Suprapubic skin (tissue), 4 donors: ENCODE results near the gene SLAMF1. TPM values are rescaled to one million over a fixed set of nuclear protein-coding genes. Genes with fewer than 3 reads are reported as not detected.

Experiments used
- DNase-seq, 2 donors: peaks; one replicate each; pipeline ENCODE4 v3.0.0-alpha.2; 2019; ENCODE audit warnings: low spot score in 2 of 2
- H3K27ac ChIP-seq: fragments of 200-600 bp; sonication (generic); one replicate; pipeline ENCODE4 v1.5.1; 2019
- H3K27me3 ChIP-seq: fragments of 200-600 bp; sonication (generic); one replicate; pipeline ENCODE4 v1.5.1; 2019
- H3K36me3 ChIP-seq: fragments of 200-600 bp; sonication (generic); one replicate; pipeline ENCODE4 v1.5.1; 2019
- H3K4me1 ChIP-seq: fragments of 200-600 bp; sonication (generic); one replicate; pipeline ENCODE4 v1.5.1; 2019
- H3K4me3 ChIP-seq: fragments of 200-600 bp; sonication (generic); one replicate; pipeline ENCODE4 v1.5.1; 2019; ENCODE audit warnings: mild to moderate bottlenecking
- H3K9me3 ChIP-seq: fragments of 200-600 bp; sonication (generic); one replicate; pipeline ENCODE4 v1.5.1; 2019
- EP300 ChIP-seq: sonication (generic); formaldehyde crosslinking; IDR thresholded peaks from one replicate; pipeline ENCODE4 v1.6.1; 2017; ENCODE audit warnings: antibody characterized with exemption
- POLR2A ChIP-seq, 2 donors: fragments of 450-650 bp; IDR thresholded peaks; one replicate each; pipeline ENCODE4 v1.6.1; 2017; ENCODE audit warnings: antibody characterized with exemption in 2 of 2, mild to moderate bottlenecking in 2 of 2, moderate library complexity in 2 of 2
- POLR2AphosphoS5 ChIP-seq, 3 donors: sonication (generic); formaldehyde crosslinking; IDR thresholded peaks; one replicate each; pipeline ENCODE4 v1.6.1; 2017; ENCODE audit warnings: antibody characterized with exemption in 3 of 3
- WGBS: methylation state at CpG from one replicate; pipeline ENCODE4 v1.1.5; 2018; 5-methylcytosine and 5-hydroxymethylcytosine counted together
- total RNA-seq, 4 donors: library from RNA; depleted of rRNA; stranded (reverse); fragments of >200 nt; gene quantifications; one replicate each; pipeline ENCODE4 v1.1.0, GENCODE V29; 2016
- TF ChIP-seq, protein P1 (sequence below), 2 donors: fragments of 200-600 bp in 1 of 2; fragments of 450-650 bp in 1 of 2; sonication (generic) in 1 of 2; IDR thresholded peaks; one replicate each; pipeline ENCODE4 v1.5.1; 2016 to 2019; ENCODE audit warnings: antibody characterized with exemption in 2 of 2, mild to moderate bottlenecking in 1 of 2, moderate library complexity in 1 of 2

Gene SLAMF1
- total RNA-seq, 4 donors from 2014 or later: not detected

- Histone ChIP-seq H3K27me3 (no peaks in the 10 kb centered on the region), H3K9me3 (no peaks in the 10 kb centered on the region), H3K27ac (no peak overlapping the region), H3K4me3 (no peak overlapping the region), H3K4me1 (peaks cover 7% of the 10 kb centered on the region), H3K36me3 (no peaks in the 10 kb centered on the region)
- no peak for DNase-seq
- TF ChIP-seq POLR2AphosphoS5 (IDR thresholded peaks at IDR 0.05) (no peak), EP300 (no peak), POLR2A (IDR thresholded peaks at IDR 0.05) (no peak)
- TF ChIP-seq, protein P1, sequence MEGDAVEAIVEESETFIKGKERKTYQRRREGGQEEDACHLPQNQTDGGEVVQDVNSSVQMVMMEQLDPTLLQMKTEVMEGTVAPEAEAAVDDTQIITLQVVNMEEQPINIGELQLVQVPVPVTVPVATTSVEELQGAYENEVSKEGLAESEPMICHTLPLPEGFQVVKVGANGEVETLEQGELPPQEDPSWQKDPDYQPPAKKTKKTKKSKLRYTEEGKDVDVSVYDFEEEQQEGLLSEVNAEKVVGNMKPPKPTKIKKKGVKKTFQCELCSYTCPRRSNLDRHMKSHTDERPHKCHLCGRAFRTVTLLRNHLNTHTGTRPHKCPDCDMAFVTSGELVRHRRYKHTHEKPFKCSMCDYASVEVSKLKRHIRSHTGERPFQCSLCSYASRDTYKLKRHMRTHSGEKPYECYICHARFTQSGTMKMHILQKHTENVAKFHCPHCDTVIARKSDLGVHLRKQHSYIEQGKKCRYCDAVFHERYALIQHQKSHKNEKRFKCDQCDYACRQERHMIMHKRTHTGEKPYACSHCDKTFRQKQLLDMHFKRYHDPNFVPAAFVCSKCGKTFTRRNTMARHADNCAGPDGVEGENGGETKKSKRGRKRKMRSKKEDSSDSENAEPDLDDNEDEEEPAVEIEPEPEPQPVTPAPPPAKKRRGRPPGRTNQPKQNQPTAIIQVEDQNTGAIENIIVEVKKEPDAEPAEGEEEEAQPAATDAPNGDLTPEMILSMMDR (IDR thresholded peaks at IDR 0.05): no peak
Measured at GRCh38 chr1:160669276-160669675, 22.4 kb upstream of the SLAMF1 start.

DNA sequence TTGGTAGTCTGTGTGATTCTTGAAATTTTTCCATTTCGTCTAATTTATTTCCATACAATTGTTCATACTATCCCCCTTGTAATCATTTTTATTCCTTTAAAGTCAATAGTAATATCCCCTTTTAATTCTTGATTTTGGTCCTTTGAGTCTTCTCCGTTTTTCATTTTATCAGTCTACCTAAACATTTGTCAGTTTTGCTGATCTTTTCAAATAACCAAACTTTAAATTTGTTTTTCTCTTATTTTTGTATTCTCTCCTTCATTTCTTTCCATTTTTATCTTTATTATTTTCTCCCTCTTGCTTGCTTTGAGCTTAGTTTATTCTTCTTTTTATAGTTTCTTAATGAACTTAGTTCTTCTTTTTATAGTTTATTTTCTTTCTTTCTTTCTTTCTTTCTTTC, 21.1 kb upstream of the SLAMF1 start:
- no peaks in the 10 kb centered on the region for H3K9me3 ChIP-seq
- no peak overlapping the region for H3K4me3 ChIP-seq
- no peak for DNase-seq
- no peaks in the 10 kb centered on the region for H3K36me3 ChIP-seq
- no peaks in the 10 kb centered on the region for H3K4me1 ChIP-seq
- H3K27me3 ChIP-seq: no peaks in the 10 kb centered on the region
- no peak overlapping the region for H3K27ac ChIP-seq
- TF ChIP-seq EP300 (no peak), POLR2AphosphoS5 (IDR thresholded peaks at IDR 0.05) (no peak), POLR2A (IDR thresholded peaks at IDR 0.05) (no peak)
- TF ChIP-seq, protein P1 (IDR thresholded peaks at IDR 0.05): no peak
- 85% methylated on average over 2 of the region's 2 CpGs for WGBS

DNA sequence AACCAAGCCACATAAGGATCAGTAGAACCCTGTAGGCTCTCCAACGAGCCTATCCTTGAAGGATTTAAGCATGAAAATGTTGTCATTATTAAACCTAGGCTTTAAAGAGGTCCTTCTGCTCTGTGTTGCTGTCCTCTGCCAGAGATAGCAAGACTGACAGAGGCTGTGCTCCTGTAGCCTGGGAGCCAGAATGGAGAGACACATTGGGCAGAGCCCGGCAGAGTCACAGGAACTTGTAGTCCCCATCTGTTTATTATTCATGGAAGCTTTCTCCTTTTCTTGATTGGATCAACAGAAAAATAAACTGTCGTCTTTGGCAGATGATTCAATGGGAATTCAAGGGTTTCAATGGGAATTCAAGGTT, 19.2 kb upstream of the SLAMF1 start:
- DNase-seq: no peak
- H3K27ac ChIP-seq: peak overlapping the region; percentile 66
- H3K9me3 ChIP-seq: no peaks in the 10 kb centered on the region
- H3K27me3 ChIP-seq: no peaks in the 10 kb centered on the region
- H3K4me3 ChIP-seq: no peak overlapping the region
- no peaks in the 10 kb centered on the region for H3K4me1 ChIP-seq
- WGBS: 52% methylated on average over 3 of the region's 3 CpGs
- TF ChIP-seq, protein P1 (IDR thresholded peaks at IDR 0.05): no peak
- TF ChIP-seq POLR2AphosphoS5 (IDR thresholded peaks at IDR 0.05): no peak
- H3K36me3 ChIP-seq: no peaks in the 10 kb centered on the region

GRCh38 chr1:160665330-160666078, 18.7 kb upstream of the SLAMF1 start:
- Histone ChIP-seq H3K27ac (peak overlapping the region; percentile 66), H3K4me3 (no peak overlapping the region), H3K36me3 (no peaks in the 10 kb centered on the region), H3K9me3 (no peaks in the 10 kb centered on the region), H3K4me1 (no peaks in the 10 kb centered on the region), H3K27me3 (no peaks in the 10 kb centered on the region)
- WGBS: 44% methylated on average over 6 of the region's 6 CpGs
- no peak for DNase-seq
- TF ChIP-seq POLR2A (IDR thresholded peaks at IDR 0.05) (no peak), POLR2AphosphoS5 (IDR thresholded peaks at IDR 0.05) (no peak), EP300 (no peak)
- TF ChIP-seq, protein P1 (IDR thresholded peaks at IDR 0.05): no peak

GRCh38 chr1:160664573-160665051, 17.8 kb upstream of the SLAMF1 start:
- Histone ChIP-seq H3K9me3 (no peaks in the 10 kb centered on the region), H3K4me1 (no peaks in the 10 kb centered on the region), H3K27me3 (no peaks in the 10 kb centered on the region), H3K36me3 (no peaks in the 10 kb centered on the region), H3K27ac (no peak overlapping the region), H3K4me3 (no peak overlapping the region)
- no peak for DNase-seq
- 66% methylated on average over 3 of the region's 3 CpGs for WGBS
- TF ChIP-seq POLR2AphosphoS5 (IDR thresholded peaks at IDR 0.05): no peak
- no peak for TF ChIP-seq POLR2A (IDR thresholded peaks at IDR 0.05)
- TF ChIP-seq, protein P1 (IDR thresholded peaks at IDR 0.05): no peak
- TF ChIP-seq EP300: no peak
